Type B pancreatic cell (in vitro differentiated cells): Measurements from ENCODE around the gene SMCHD1. TPM values are rescaled to one million over a fixed set of nuclear protein-coding genes. Genes with fewer than 3 reads are reported as not detected.
A peak's percentile ranks its signal among the peaks of the same experiment; 100 is the strongest.

ENCODE experiments used
- DNase-seq: peaks from one replicate; pipeline ENCODE4 v3.0.0; 2021; ENCODE audit warnings: mixed read lengths; ENCODE audit not compliant: unreplicated experiment; ENCODE audit errors: extremely low spot score
- H3K27ac Mint-ChIP-seq: 2 replicates; pipeline ENCODE4 v1.8.0; 2021; ENCODE audit warnings: mild to moderate bottlenecking, mixed read lengths
- H3K27me3 Mint-ChIP-seq: 2 replicates; pipeline ENCODE4 v1.8.0; 2021; ENCODE audit warnings: mixed read lengths
- H3K36me3 Mint-ChIP-seq: 2 replicates; pipeline ENCODE4 v1.8.0; 2021; ENCODE audit warnings: mixed read lengths
- H3K4me1 Mint-ChIP-seq: one replicate; pipeline ENCODE4 v1.8.0; 2021; ENCODE audit warnings: mixed read lengths; ENCODE audit not compliant: unreplicated experiment
- H3K4me3 Mint-ChIP-seq: 2 replicates; pipeline ENCODE4 v1.8.0; 2021; ENCODE audit warnings: mild to moderate bottlenecking, mixed read lengths
- H3K9me3 Mint-ChIP-seq: 2 replicates; pipeline ENCODE4 v1.8.0; 2021; ENCODE audit warnings: mixed read lengths
- CTCF ChIP-seq: fragments of 200-600 bp; sonication (generic); conservative IDR thresholded peaks from 2 replicates; pipeline ENCODE4 v1.5.0; 2021; ENCODE audit warnings: antibody characterized with exemption, mild to moderate bottlenecking
- total RNA-seq: library from RNA; stranded (reverse); gene quantifications from 2 replicates; pipeline ENCODE4 v1.2.1, GENCODE V29; 2021; ENCODE audit warnings: low replicate concordance

The SMCHD1 gene
- total RNA-seq, 1 donor from 2014 or later, result 56.5 TPM

- peak overlapping the region; percentile 49 for H3K27ac Mint-ChIP-seq
- H3K27me3 Mint-ChIP-seq, result peaks cover 54% of the 10 kb centered on the region
- no peak for DNase-seq
- H3K9me3 Mint-ChIP-seq, result no peaks in the 10 kb centered on the region
- TF ChIP-seq CTCF, result no peak
- H3K4me3 Mint-ChIP-seq, result no peak overlapping the region
- H3K4me1 Mint-ChIP-seq, result peaks cover 36% of the 10 kb centered on the region
- H3K36me3 Mint-ChIP-seq, result no peaks in the 10 kb centered on the region
These were observed 198.6 kb downstream of the SMCHD1 start for GRCh38 chr18:2853926-2854664.

Other genes starting within 250 kb of the SMCHD1 start
- gene METTL4, start 84.2 kb upstream of the SMCHD1 start, total RNA-seq, result 8.4 and 9.8 TPM in 2 replicates
- gene NDC80, start 84.2 kb upstream of the SMCHD1 start, total RNA-seq, result 9.1 and 34.3 TPM in 2 replicates
- 3.6 and 9.4 TPM in 2 replicates for gene EMILIN2, start 191.3 kb downstream of the SMCHD1 start, total RNA-seq